Kidney (tissue), 14 donors: ENCODE measurements around the gene MSTN. TPM values are rescaled to one million over a fixed set of nuclear protein-coding genes. Genes with fewer than 3 reads are reported as not detected.

Experiments used
- DNase-seq, 5 donors: peaks; one replicate each; pipeline ENCODE4 v3.0.0-alpha.2; 2013 to 2020
- FAIRE-seq: peaks from 2 replicates; lab custom pipeline; 2012; peaks lifted over from hg19 to GRCh38; lab: Jason Lieb, UNC
- H3K27ac ChIP-seq, 2 donors: one replicate each; pipeline ENCODE4 v1.7.0; 2013; ENCODE audit warnings: low read depth in 2 of 2, low read length in 2 of 2, inconsistent platforms in 1 of 2
- H3K27me3 ChIP-seq: one replicate; pipeline ENCODE4 v1.7.1; 2013; ENCODE audit warnings: low read length, inconsistent platforms; ENCODE audit not compliant: control insufficient read depth, insufficient read depth
- H3K36me3 ChIP-seq, 3 donors: one replicate each; pipeline versions ENCODE4 v1.7.0 to v1.7.1; 2013; ENCODE audit warnings: low read length in 3 of 3, control low read depth in 1 of 3, inconsistent platforms in 1 of 3; ENCODE audit not compliant: insufficient read depth in 3 of 3, control insufficient read depth in 2 of 3
- H3K4me1 ChIP-seq, 3 donors: one replicate each; pipeline versions ENCODE4 v1.7.0 to v1.7.1; 2013; ENCODE audit warnings: low read length in 3 of 3, inconsistent platforms in 1 of 3, low read depth in 1 of 3; ENCODE audit not compliant: control insufficient read depth in 2 of 3, insufficient read depth in 2 of 3
- H3K4me3 ChIP-seq, 3 donors: one replicate each; pipeline versions ENCODE4 v1.7.0 to v1.8.1; 2013; ENCODE audit warnings: low read length in 3 of 3, control low read depth in 1 of 3, inconsistent platforms in 1 of 3
- H3K9ac ChIP-seq, 3 donors: one replicate each; pipeline versions ENCODE4 v1.7.0 to v1.7.1; 2013; ENCODE audit warnings: low read length in 3 of 3, control low read depth in 1 of 3, inconsistent platforms in 1 of 3
- H3K9me3 ChIP-seq, 3 donors: one replicate each; pipeline versions ENCODE4 v1.7.0 to v1.7.1; 2013; ENCODE audit warnings: low read length in 3 of 3, control low read depth in 1 of 3, inconsistent platforms in 1 of 3; ENCODE audit not compliant: control insufficient read depth in 2 of 3, insufficient read depth in 1 of 3
- intact Hi-C: fragments of 100-400 bp; cut with DNase I; formaldehyde crosslinking; loops from one replicate; pipeline ENCODE4 v1.11.1; 2022
- polyA plus RNA-seq: library from polyadenylated mRNA; stranded (reverse); fragments of 350-450 nt; fragmentation: Illumina TruSeq; extraction: RNeasy Lipid Tissue Mini Kit (QIAGEN cat#74804); gene quantifications from one replicate; pipeline ENCODE4 v1.2.3, GENCODE V29; 2014; ENCODE audit warnings: low read depth, low replicate concordance; ENCODE audit not compliant: insufficient read depth
- total RNA-seq: library from RNA; stranded (reverse); fragmentation: NEBNext Ultra II Directional; extraction: Animal tissue kit (Norgen Biotek cat#: 25700); gene quantifications from one replicate; pipeline ENCODE4 v1.2.1, GENCODE V29; 2021
- TF ChIP-seq, protein P1 (sequence below): IDR thresholded peaks from 3 replicates; pipeline ENCODE4 v1.5.1; 2012; ENCODE audit warnings: mild to moderate bottlenecking, moderate library complexity, borderline replicate concordance; ENCODE audit not compliant: insufficient read depth; ENCODE audit errors: extremely low read depth
- donor health status: control.
- donor health status: control.
- donor health status: control.
- donor health status: control.
- donor health status: control.
- donor health status: DM: yes; HTN: yes; CAD: no.
- donor health status: Normal renal cell carcinoma (clear cell type).

MSTN gene
- total and polyA plus RNA-seq, 2 donors from 2014 or later, result 0.34 to 0.38 TPM

DNA sequence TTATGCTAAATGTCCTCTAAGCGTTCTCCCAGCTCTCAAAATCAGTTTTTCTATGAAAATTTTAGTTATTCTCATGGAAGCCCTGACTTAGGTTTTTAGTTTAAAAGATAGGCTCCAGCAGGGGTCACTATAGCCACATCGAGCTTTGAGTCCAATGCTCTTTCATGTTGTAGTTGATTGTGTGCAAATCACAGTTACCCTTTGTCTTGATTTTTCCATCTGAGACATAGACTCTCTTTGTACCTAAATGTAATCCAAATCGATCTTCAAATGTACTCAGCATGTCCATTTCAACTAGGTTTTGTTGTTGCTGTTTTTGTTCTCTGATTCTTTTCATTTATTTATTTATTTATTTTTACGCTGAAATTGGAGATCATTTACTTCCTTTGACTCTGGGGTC, 26.4 kb upstream of the MSTN start:
- Histone ChIP-seq H3K27me3 (no peaks in the 10 kb centered on the region), H3K4me3 (no peak overlapping the region), H3K4me1 (no peaks in the 10 kb centered on the region), H3K36me3 (no peaks in the 10 kb centered on the region), H3K27ac (no peak overlapping the region), H3K9ac (no peak overlapping the region), H3K9me3 (no peaks in the 10 kb centered on the region)
- TF ChIP-seq, protein P1, sequence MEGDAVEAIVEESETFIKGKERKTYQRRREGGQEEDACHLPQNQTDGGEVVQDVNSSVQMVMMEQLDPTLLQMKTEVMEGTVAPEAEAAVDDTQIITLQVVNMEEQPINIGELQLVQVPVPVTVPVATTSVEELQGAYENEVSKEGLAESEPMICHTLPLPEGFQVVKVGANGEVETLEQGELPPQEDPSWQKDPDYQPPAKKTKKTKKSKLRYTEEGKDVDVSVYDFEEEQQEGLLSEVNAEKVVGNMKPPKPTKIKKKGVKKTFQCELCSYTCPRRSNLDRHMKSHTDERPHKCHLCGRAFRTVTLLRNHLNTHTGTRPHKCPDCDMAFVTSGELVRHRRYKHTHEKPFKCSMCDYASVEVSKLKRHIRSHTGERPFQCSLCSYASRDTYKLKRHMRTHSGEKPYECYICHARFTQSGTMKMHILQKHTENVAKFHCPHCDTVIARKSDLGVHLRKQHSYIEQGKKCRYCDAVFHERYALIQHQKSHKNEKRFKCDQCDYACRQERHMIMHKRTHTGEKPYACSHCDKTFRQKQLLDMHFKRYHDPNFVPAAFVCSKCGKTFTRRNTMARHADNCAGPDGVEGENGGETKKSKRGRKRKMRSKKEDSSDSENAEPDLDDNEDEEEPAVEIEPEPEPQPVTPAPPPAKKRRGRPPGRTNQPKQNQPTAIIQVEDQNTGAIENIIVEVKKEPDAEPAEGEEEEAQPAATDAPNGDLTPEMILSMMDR, result peak; percentile 48
- DNase-seq (peak in 3 of 5 donors; percentile 57 to 87 (median 83)), FAIRE-seq (peak; percentile 71)
- intact Hi-C loops, result no loop called here

DNA sequence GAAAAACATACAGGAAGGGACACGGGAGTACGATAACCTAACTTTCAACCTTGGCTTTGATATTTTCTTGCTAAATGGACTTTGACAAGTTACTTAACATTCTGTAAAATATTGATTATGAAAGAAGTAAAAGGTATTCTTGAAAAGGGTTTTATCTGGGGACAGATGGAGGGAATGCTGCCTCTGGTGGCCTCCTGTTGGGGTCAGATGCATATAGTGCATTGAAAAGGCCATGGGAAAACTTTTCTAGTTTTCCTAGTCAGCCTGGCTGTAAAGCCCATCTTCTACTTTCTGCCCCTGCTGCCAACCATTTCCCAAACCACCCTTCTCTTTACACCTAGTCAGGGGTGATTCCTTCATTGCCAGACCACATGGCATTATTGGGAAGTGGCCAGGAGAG, 22.2 kb upstream of the MSTN start:
- Histone ChIP-seq H3K27ac (no peak overlapping the region), H3K36me3 (no peaks in the 10 kb centered on the region), H3K9me3 (no peaks in the 10 kb centered on the region), H3K4me3 (no peak overlapping the region), H3K9ac (no peak overlapping the region), H3K27me3 (no peaks in the 10 kb centered on the region), H3K4me1 (no peaks in the 10 kb centered on the region)
- TF ChIP-seq, protein P1, result no peak
- DNase-seq (no peak), FAIRE-seq (no peak)
- intact Hi-C loops, result no loop called here

DNA sequence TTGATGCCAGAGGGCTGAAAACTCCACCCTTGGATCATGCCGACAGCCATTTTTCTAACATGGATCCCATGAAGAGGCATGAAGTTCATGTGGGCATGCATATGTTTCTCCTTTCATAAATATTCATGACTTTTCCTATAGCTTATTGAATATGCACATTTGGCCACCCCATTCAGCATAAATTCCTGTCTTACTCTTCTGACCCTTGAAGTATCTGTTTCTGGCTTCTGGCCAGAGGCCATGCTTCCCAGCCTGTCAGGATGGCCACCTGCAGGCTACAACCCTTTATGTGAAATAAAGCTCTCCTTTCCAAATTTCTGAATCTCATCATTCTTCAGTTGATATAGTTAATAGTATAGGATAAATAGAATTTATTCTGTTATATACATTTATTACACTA, 19.6 kb upstream of the MSTN start:
- no peaks in the 10 kb centered on the region for H3K36me3 ChIP-seq
- no peaks in the 10 kb centered on the region for H3K9me3 ChIP-seq
- H3K9ac ChIP-seq, result no peak overlapping the region
- H3K4me1 ChIP-seq, result no peaks in the 10 kb centered on the region
- TF ChIP-seq, protein P1, result no peak
- FAIRE-seq, result no peak
- intact Hi-C loops, result no loop called here
- DNase-seq, result no peak
- no peak overlapping the region for H3K27ac ChIP-seq
- H3K4me3 ChIP-seq, result no peak overlapping the region
- H3K27me3 ChIP-seq, result no peaks in the 10 kb centered on the region

DNA sequence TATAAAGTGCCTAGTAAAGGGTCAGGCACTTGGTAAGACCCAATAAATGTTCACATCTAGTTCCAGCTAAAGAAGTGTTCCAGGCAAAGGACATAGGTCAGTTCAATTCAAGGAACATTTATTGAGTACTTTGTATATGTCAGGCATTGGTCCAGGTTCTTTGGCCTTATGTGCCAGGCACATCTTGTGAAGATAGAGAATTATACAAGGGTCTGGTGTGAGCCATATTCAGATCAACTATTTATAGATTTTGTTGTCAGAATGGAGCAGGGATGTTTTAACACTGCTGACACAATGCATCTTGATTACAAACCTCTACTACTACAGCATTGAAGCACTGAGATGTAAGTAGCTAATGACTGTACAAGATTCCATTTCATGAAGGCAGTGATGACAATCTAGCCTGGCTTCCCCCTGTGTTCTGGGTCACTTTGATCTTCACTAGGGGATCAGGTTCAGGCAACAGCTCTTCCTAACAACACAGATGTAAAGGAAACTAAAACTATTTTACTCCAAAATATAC, 18.1 kb upstream of the MSTN start:
- H3K9me3 ChIP-seq, result no peaks in the 10 kb centered on the region
- H3K27me3 ChIP-seq, result no peaks in the 10 kb centered on the region
- H3K27ac ChIP-seq, result no peak overlapping the region
- H3K4me3 ChIP-seq, result no peak overlapping the region
- no peaks in the 10 kb centered on the region for H3K4me1 ChIP-seq
- FAIRE-seq (no peak), DNase-seq (no peak)
- intact Hi-C loops, result no loop called here
- H3K9ac ChIP-seq, result no peak overlapping the region
- H3K36me3 ChIP-seq, result no peaks in the 10 kb centered on the region
- TF ChIP-seq, protein P1, result no peak
